Liver (tissue), 9 donors: ENCODE measurements around the gene SP3. TPM values are rescaled to one million over a fixed set of nuclear protein-coding genes. Genes with fewer than 3 reads are reported as not detected.

Experiments
- DNase-seq: peaks from one replicate; pipeline ENCODE4 v3.0.0-alpha.2; 2017; ENCODE audit warnings: low spot score
- H3K27ac ChIP-seq, 2 donors: one replicate each; pipeline ENCODE4 v1.7.0; 2013; ENCODE audit warnings: inconsistent platforms in 2 of 2, low read length in 2 of 2, control low read depth in 1 of 2, low read depth in 1 of 2, mild to moderate bottlenecking in 1 of 2
- H3K27me3 ChIP-seq, 4 donors: one replicate each; pipeline versions ENCODE4 v1.6.1 to v1.7.0; 2013; ENCODE audit warnings: low read length in 3 of 4, inconsistent platforms in 1 of 4, mild to moderate bottlenecking in 1 of 4, moderate library complexity in 1 of 4; ENCODE audit not compliant: control insufficient read depth in 4 of 4, insufficient read depth in 4 of 4
- H3K36me3 ChIP-seq, 4 donors: one replicate each; pipeline versions ENCODE4 v1.6.1 to v1.7.0; 2013; ENCODE audit warnings: low read length in 3 of 4, mild to moderate bottlenecking in 3 of 4, low read depth in 1 of 4, moderate library complexity in 1 of 4; ENCODE audit not compliant: control insufficient read depth in 4 of 4, insufficient read depth in 3 of 4
- H3K4me1 ChIP-seq, 4 donors: one replicate each; pipeline versions ENCODE4 v1.6.1 to v1.7.0; 2013; ENCODE audit warnings: low read length in 3 of 4, mild to moderate bottlenecking in 3 of 4, moderate library complexity in 1 of 4; ENCODE audit not compliant: control insufficient read depth in 4 of 4, insufficient read depth in 4 of 4
- H3K4me3 ChIP-seq, 3 donors: one replicate each; pipeline versions ENCODE4 v1.6.1 to v1.7.0; 2013; ENCODE audit warnings: low read length in 3 of 3, control low read depth in 1 of 3, low read depth in 1 of 3, mild to moderate bottlenecking in 1 of 3
- H3K9ac ChIP-seq, 2 donors: one replicate each; pipeline ENCODE4 v1.7.0; 2013; ENCODE audit warnings: low read length in 2 of 2, mild to moderate bottlenecking in 2 of 2, moderate library complexity in 2 of 2, control low read depth in 1 of 2, low read depth in 1 of 2
- H3K9me3 ChIP-seq, 4 donors: one replicate each; pipeline versions ENCODE4 v1.6.1 to v1.7.0; 2013; ENCODE audit warnings: low read length in 3 of 4; ENCODE audit not compliant: control insufficient read depth in 4 of 4
- CTCF ChIP-seq: fragments of 150-350 bp; IDR thresholded peaks from 2 replicates; pipeline ENCODE4 v1.5.1; 2017; ENCODE audit warnings: improper control_type of control experiment, low read depth, low read length; ENCODE audit not compliant: missing input control
- FOXA1 ChIP-seq: IDR thresholded peaks from 2 replicates; pipeline ENCODE4 v1.6.1; 2016; ENCODE audit warnings: antibody characterized with exemption
- FOXA2 ChIP-seq: IDR thresholded peaks from 2 replicates; pipeline ENCODE4 v1.6.1; 2016; ENCODE audit warnings: antibody characterized with exemption
- GABPA ChIP-seq, 2 donors: IDR thresholded peaks in 1 of 2; conservative IDR thresholded peaks in 1 of 2; 2 replicates each; pipeline ENCODE4 v1.6.1; 2016; ENCODE audit warnings: antibody characterized with exemption in 2 of 2, mild to moderate bottlenecking in 1 of 2, moderate library complexity in 1 of 2
- HNF4A ChIP-seq, 2 donors: conservative IDR thresholded peaks; 2 replicates each; pipeline ENCODE4 v1.6.1; 2016; ENCODE audit warnings: antibody characterized with exemption in 2 of 2, mild to moderate bottlenecking in 2 of 2
- JUND ChIP-seq, 2 donors: IDR thresholded peaks; 2 replicates each; pipeline ENCODE4 v1.6.1; 2016; ENCODE audit warnings: antibody characterized with exemption in 2 of 2
- NR2F2 ChIP-seq: IDR thresholded peaks from 2 replicates; pipeline ENCODE4 v1.6.1; 2016; ENCODE audit warnings: antibody characterized with exemption
- RXRA ChIP-seq, 2 donors: IDR thresholded peaks; 2 replicates each; pipeline ENCODE4 v1.6.1; 2017 to 2018; ENCODE audit warnings: antibody characterized with exemption in 2 of 2, mild to moderate bottlenecking in 1 of 2
- SP1 ChIP-seq: IDR thresholded peaks from 2 replicates; pipeline ENCODE4 v1.6.1; 2018; ENCODE audit warnings: antibody characterized with exemption, mild to moderate bottlenecking
- TAF1 ChIP-seq: conservative IDR thresholded peaks from 2 replicates; pipeline ENCODE4 v1.6.1; 2016; ENCODE audit warnings: antibody characterized with exemption, mild to moderate bottlenecking
- YY1 ChIP-seq: IDR thresholded peaks from 2 replicates; pipeline ENCODE4 v1.6.1; 2016; ENCODE audit warnings: antibody characterized with exemption, mild to moderate bottlenecking
- ZBTB33 ChIP-seq: IDR thresholded peaks from 2 replicates; pipeline ENCODE4 v1.6.1; 2016; ENCODE audit warnings: antibody characterized with exemption
- WGBS: extraction: QIAGEN DNeasy Blood & Tissue Kit; methylation state at CpG from one replicate; pipeline ENCODE4 v1.1.7; 2013; 5-methylcytosine and 5-hydroxymethylcytosine counted together
- polyA plus RNA-seq, 2 donors: library from polyadenylated mRNA; stranded (reverse) in 1 of 2; unstranded in 1 of 2; fragments of 200-250 nt in 1 of 2; fragments of >200 nt in 1 of 2; fragmentation: Nextera tagmentation in 1 of 2; extraction: Ambion mirVana in 1 of 2; gene quantifications; one replicate each; pipeline versions ENCODE4 v1.2.1 to v1.2.3, GENCODE V29; 2013 to 2015
- total RNA-seq, 2 donors: library from RNA; depleted of rRNA; stranded (reverse); fragments of >200 nt; gene quantifications; one replicate each; pipeline ENCODE4 v1.2.3, GENCODE V29; 2014
- TF ChIP-seq, protein P1 (sequence below): IDR thresholded peaks from 2 replicates; pipeline ENCODE4 v1.6.1; 2016; ENCODE audit warnings: antibody characterized with exemption
- TF ChIP-seq, protein P2 (sequence below): IDR thresholded peaks from 2 replicates; pipeline ENCODE4 v1.6.1; 2016; ENCODE audit warnings: antibody characterized with exemption
- TF ChIP-seq, protein P3 (sequence below): IDR thresholded peaks from 2 replicates; pipeline ENCODE4 v1.6.1; 2016; ENCODE audit warnings: antibody characterized with exemption, mild to moderate bottlenecking
- donor health status: healthy.
- donor health status: healthy.
- donor health status: healthy.
- donor health status: healthy.
- donor health status: healthy.

Gene SP3
- total and polyA plus RNA-seq, 4 donors: 10.0 to 83.7 (median 33.2) TPM

DNA sequence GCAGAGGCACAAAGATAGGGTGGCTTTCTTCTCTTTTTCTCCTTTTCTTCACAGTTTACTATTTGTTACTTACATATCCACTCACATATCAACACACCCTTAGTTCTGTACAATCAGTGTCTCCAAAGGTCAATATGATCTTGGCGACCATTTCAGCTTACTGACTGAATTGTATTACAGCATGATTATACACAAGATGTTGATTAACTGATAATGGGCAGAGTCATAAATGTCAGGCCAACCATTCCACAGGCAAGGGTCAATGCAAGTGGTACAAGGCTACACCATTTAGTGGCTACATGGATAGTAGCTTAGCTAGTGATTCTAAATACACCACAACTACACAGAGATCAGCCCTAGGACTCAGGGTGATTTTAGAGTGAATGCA is 20.4 kb upstream of the SP3 start:
- Histone ChIP-seq H3K4me3 (no peak overlapping the region), H3K27me3 (no peaks in the 10 kb centered on the region), H3K9me3 (no peaks in the 10 kb centered on the region), H3K27ac (peak overlapping the region; percentile 81 to 83), H3K9ac (no peak overlapping the region), H3K4me1 (peaks cover 6 to 53% (median 44%) of the 10 kb centered on the region in 4 donors), H3K36me3 (no peaks in the 10 kb centered on the region)
- TF ChIP-seq JUND (IDR thresholded peaks at IDR 0.05): no peak
- TF ChIP-seq, protein P1, sequence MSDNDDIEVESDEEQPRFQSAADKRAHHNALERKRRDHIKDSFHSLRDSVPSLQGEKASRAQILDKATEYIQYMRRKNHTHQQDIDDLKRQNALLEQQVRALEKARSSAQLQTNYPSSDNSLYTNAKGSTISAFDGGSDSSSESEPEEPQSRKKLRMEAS: no peak
- no peak for TF ChIP-seq TAF1
- peak; percentile 15 for TF ChIP-seq FOXA1
- TF ChIP-seq GABPA (IDR thresholded peaks at IDR 0.05 in 1 of 2, conservative IDR thresholded peaks at IDR 0.05 in 1 of 2): no peak
- TF ChIP-seq CTCF: no peak
- peak; percentile 6 for TF ChIP-seq YY1
- TF ChIP-seq, protein P2, sequence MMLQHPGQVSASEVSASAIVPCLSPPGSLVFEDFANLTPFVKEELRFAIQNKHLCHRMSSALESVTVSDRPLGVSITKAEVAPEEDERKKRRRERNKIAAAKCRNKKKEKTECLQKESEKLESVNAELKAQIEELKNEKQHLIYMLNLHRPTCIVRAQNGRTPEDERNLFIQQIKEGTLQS: no peak
- TF ChIP-seq NR2F2: no peak
- TF ChIP-seq, protein P3, sequence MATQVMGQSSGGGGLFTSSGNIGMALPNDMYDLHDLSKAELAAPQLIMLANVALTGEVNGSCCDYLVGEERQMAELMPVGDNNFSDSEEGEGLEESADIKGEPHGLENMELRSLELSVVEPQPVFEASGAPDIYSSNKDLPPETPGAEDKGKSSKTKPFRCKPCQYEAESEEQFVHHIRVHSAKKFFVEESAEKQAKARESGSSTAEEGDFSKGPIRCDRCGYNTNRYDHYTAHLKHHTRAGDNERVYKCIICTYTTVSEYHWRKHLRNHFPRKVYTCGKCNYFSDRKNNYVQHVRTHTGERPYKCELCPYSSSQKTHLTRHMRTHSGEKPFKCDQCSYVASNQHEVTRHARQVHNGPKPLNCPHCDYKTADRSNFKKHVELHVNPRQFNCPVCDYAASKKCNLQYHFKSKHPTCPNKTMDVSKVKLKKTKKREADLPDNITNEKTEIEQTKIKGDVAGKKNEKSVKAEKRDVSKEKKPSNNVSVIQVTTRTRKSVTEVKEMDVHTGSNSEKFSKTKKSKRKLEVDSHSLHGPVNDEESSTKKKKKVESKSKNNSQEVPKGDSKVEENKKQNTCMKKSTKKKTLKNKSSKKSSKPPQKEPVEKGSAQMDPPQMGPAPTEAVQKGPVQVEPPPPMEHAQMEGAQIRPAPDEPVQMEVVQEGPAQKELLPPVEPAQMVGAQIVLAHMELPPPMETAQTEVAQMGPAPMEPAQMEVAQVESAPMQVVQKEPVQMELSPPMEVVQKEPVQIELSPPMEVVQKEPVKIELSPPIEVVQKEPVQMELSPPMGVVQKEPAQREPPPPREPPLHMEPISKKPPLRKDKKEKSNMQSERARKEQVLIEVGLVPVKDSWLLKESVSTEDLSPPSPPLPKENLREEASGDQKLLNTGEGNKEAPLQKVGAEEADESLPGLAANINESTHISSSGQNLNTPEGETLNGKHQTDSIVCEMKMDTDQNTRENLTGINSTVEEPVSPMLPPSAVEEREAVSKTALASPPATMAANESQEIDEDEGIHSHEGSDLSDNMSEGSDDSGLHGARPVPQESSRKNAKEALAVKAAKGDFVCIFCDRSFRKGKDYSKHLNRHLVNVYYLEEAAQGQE: no peak
- TF ChIP-seq FOXA2: peak; percentile 6
- no peak for DNase-seq
- 24% methylated on average over 1 of the region's 1 CpG for WGBS

DNA sequence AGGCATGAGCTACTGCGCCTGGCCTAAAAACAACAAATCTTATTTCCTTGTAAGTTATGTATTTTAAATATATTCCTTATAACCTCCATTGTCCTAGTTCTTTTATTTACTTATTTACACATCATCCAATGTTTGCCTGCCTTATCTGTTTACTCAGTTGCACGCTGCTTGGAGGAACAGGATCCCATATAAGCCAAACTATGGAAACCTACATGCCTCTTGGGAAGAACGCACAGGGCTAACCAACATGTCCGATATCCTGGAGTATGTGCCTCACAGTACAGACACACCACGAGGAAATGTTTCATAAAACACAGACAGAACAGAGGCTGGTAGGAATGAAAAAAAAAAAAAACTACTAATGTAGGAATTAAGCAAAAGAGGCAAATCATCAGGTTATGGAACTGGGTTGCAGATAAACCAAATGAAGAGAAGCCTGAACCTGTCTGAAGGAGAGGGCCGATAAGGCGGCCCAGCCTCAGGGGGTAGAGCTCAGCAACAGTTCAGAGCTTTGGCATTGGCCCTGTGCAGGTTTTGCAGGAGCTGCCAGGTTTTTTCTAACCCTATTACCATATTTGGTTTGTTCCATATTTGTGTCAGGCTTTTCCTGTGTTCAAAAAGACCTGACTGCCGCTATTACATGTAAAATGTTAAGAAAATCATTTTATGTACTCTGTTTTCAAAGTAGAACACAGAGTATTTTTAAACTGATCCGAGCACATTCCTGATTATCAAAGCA is 19.9 kb upstream of the SP3 start:
- no peak overlapping the region for H3K9ac ChIP-seq
- peaks cover 8 to 49% (median 41%) of the 10 kb centered on the region in 4 donors for H3K4me1 ChIP-seq
- H3K4me3 ChIP-seq: no peak overlapping the region
- peak overlapping the region; percentile 81 to 83 for H3K27ac ChIP-seq
- H3K36me3 ChIP-seq: no peaks in the 10 kb centered on the region
- H3K9me3 ChIP-seq: no peaks in the 10 kb centered on the region
- 31% methylated on average over 9 of the region's 9 CpGs for WGBS
- no peaks in the 10 kb centered on the region for H3K27me3 ChIP-seq
- DNase-seq: no peak
- TF ChIP-seq, protein P2: no peak
- TF ChIP-seq SP1 (peak; percentile 47), NR2F2 (no peak), RXRA (IDR thresholded peaks at IDR 0.05) (peak in 1 of 2 donors; percentile 5), HNF4A (conservative IDR thresholded peaks at IDR 0.05) (peak in 1 of 2 donors; percentile 4), ZBTB33 (no peak), CTCF (no peak)
- TF ChIP-seq, protein P3: no peak
- TF ChIP-seq, protein P1: no peak
